Measurements from ENCODE around the gene PLP2.

The PLP2 gene

DNA sequence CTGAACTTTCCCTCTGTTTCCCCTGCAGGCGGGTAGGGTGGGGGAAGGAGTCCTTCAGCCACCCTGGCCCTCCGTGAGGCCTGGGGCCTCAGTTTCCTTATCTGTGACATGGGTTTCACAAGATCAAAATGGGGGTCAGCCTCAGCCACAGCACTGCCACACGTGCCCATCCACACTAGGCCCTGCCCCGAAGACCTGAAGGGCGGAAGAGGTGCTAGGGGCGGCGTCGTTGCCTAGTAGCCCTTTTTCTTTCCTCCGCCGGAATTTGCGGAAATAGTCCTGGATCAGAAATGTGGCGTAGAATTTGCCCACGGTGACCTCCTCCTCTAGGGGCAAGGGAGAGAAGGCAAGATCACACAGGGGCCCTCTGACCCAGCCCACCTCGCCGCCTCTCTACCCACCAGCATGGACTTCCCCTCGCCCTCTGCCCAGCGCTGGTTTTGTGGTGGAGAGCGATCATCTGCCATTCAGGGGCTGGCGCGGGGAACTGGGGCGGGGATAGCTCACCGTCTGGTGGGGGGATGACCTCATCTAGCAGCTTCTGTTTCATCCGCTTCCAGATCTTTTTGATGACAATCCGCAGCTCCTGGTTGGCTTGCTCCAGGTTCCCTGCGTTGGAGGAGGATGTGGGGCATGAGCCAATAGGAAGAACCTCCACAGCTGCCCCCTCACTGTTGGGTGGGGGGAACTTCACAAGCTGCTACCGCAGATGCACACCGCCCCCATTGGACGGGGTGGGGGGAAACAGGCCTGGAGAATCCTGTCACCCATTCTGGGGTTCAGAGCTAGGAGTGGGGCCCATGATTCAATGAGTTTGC is 37.9 kb downstream of the PLP2 start:
- DNase-seq: peak; percentile 40

DNA sequence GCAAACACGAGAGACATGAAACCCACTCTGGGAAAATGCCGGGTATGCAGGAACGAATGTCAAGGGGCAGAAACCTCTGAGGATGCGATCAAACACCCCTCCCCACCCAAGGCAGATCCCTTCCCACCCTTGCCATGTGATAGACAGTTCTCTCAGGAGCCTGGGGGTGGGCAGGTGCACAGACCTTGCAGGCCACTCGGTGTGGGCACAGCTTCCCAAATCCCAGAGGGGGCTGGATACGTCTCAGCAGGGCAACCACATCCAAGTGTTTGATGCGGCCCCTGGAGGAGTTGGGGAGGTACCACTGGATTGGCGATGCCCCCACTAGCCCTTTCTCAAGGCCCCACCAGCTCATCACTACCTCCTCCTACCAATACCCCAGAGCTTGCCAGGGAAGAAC is 38.7 kb downstream of the PLP2 start:
- DNase-seq: no peak

DNA sequence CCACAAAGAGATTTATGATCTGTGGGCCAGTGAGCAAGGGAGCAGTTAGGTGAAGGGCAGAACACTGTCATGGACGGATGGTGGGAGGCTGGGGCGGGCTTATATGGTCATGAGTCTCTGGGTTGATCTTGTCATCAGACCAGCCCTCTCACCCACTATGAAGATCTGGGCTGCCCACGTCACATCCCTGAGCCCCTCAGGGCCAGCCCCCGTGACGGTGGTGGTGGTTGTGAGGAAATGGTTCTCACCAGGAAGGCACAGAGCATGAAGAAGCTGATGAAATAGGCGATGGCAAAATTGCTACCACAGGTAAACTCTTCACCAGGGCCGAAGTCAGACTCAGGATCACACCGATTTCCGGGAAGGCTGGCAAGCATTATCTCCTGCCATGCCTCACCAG is 39.4 kb downstream of the PLP2 start:
- DNase-seq: no peak

- no peak for DNase-seq
These were observed 40.5 kb downstream of the PLP2 start for GRCh38 chrX:49212209-49212608.

- DNase-seq: no peak
These were observed 41.2 kb downstream of the PLP2 start for GRCh38 chrX:49212861-49213260.

DNA sequence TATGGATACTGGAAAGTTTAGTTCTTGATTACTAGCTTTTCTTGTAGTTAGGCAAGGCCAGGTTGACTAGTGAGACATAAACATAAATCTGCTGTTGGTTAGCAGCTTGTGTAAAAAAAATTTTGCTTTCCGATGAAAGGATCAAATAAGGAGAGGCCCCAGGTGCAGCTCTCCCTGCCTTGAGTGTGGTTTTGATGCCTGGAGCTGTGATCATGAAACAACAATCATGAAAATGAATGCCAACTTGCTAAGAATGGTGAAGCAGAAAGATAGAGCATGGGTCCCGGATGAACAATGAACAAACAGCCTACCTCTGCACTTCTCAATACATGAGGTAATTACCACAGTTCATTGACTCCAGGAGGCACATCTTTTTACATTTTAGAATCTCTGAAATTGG is 42.7 kb downstream of the PLP2 start:
- no peak for DNase-seq

DNA sequence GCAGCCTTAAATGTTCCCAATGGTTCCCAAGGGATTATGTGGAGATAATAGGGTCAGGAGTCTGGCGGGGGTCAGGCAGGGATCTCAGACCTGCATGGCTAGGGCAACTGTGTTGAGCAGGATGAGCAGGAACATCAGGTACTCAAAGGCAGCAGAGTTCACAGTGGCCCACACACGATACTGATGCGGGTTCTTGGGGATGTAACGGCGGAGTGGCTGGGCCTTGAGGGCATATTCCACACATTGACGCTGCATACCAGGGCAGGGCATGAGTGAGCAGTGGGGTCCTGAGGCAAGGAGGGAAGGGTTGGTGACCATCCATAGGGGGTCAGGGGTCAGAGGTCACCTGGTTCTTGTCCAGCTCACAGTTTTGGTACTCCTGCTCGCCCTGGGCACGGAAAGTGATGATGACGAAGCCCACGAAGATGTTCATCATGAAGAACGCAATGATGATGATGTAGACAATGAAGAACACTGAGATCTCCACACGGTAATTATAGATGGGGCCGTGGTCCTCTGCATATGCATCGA is 43.4 kb downstream of the PLP2 start:
- DNase-seq: no peak

GRCh38 chrX:49220100-49220499 is 48.4 kb downstream of the PLP2 start:
- no peak for DNase-seq

DNA sequence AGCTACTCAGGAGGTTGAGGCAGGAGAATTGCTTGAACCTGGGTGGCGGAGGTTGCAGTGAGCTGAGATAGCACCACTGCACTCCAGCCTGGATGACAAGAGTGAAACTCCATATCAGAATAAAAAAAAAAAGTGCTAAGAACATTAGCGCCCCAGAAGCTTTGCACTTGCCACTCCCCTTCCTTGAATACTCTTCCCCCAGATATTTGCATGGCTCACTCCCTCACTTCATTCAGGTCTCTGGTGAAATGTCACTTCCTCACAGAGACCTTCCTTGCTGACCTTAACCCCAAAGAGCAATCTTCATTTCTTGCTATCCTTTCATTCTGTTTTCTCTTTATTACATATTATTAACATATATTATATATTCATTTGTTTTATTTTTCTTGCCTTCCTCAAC is 50.2 kb downstream of the PLP2 start:
- no peak for DNase-seq

Measured in DMS153 (cell line).